NCI-H774 (cell line): ENCODE measurements around the gene PPP1R9B.

Source experiments
- DNase-seq: peaks from one replicate; lab custom pipeline; 2025; lab: John Stamatoyannopoulos, UW

PPP1R9B gene

DNA sequence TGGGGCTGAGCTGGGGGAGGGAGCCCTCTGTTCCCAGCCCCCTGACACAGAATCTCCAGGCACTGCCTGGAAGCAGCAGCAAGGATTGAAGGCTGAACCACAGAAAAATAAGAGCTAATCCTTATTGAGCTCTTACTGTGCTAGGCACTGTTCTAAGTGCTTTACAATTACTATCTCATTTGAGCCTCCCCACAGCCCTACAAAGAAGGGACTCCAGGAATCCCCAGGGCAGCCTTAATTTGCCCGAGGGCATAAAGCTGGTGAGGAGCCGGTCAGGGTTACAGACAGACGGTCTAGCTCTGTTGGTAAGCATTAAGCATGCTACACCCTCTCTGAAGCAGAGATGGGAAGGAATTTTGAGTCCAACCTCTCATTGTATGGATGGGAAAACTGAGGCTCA, 27.5 kb downstream of the PPP1R9B start:
- no peak for DNase-seq

- DNase-seq: no peak
These were observed 29.8 kb downstream of the PPP1R9B start for GRCh38 chr17:50120475-50121253.

GRCh38 chr17:50118828-50119218, 31.7 kb downstream of the PPP1R9B start:
- no peak for DNase-seq

DNA sequence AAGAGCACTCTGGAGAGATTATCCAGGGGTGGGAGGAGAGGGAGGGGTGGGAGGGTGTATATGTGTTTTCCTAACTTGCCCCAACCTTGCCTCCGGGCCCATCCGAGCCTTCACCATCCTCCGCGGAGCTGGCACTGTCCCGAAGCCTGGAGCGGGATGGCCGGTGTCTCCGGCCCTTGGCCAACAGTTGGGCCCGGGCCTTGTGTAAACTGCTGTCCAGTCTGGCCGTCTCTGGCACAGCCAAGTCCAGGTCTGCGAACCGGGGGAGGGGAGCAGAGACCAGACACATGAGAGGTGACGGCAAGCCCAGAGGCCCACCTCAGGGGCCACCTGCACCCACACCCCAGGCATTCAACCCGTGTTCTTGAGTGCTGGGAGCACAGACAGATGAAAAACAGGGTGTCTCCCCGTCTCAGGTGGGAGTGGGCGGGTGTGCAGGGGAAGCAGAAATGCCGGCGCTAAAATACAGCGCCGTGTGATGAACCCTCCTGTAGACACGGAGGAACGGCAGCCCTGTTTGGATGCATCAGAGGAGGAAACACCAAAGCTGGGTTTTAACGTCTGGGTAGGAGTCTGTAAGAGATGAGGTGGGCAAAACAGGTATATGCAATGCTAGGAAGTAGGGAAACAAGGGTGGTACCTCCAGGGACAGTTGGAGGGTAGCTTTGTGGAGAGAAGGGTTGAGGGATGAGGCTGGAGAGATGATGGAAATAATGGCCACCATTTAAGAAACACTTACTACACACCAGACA, 32.2 kb downstream of the PPP1R9B start:
- no peak for DNase-seq

- peak; percentile 84 for DNase-seq
These were observed 33.0 kb downstream of the PPP1R9B start for GRCh38 chr17:50117202-50118051.

DNA sequence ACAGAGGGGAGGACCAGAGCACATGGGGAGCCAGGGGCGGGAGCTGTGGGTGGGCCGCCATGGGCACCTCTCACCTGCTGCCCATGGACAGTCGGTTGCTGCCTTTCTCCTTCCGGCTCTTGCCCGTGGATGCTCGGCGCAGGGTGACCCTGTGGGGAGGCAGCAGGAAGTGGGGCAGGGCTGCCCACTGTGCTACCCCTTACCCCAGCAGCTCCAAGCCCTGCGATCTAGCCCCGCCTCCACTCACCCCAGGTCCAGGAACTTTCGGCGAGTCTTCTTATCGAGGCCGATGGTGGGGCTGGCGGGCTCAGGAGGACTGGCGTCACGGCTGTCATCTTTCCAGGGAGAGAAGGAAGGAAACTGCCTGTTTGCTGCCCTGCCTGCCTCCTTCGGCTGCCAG, 34.7 kb downstream of the PPP1R9B start:
- DNase-seq: no peak

GRCh38 chr17:50114849-50115357, 35.6 kb downstream of the PPP1R9B start:
- peak; percentile 63 for DNase-seq

DNA sequence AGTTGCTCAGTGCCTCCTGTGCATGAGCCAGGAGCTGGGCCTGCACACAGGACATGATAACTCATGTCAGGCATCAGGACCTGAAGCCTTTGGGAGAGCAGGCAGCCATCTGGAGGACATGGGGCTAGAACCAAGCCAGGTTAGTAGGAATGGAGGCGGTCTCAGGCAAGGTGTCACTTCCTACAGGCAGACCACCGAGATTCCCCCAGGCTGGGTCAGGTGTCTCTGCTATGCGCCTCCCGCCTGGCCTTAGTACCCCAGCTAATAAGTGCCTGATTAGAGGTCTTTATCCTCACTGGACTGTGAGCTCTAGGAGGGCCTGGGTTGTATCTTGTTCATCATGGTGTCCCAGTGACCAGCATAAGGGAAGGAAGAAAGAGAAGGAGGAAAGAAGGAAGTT, 36.1 kb downstream of the PPP1R9B start:
- DNase-seq: no peak

DNA sequence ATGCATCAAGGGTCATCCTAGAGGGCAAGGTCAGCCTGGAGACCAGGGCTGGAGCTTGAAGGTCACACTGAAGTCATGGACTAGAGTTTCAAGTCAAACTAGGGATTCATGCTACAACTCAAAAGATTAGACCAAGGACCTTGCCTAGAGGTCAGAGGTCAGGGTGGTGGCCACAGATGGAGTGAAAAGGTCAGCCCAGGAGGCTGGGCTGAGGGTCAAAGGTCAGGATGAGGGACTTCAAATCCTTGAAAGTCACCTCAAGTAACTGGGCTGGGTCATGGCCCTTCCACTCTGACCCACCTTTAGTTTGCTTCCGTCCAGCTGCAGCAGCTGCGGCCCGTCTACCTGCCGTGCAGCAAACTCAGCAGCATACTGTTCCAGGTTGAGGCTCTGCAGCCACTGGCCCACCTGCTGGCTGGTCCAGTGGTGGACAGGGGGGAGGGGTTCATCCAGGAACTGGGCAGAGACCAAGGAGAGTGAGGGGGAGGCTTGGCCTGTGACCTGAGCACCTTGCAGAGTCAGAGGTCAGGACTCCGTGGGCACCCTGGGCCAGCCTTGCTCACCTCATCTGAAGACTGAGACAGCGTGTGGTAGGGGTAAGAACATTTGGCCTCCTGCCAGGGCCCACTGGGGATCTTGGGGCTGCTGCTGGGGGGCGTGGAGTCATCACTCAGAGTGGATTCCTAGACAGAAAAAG, 36.7 kb downstream of the PPP1R9B start:
- no peak for DNase-seq

GRCh38 chr17:50112694-50113093, 37.8 kb downstream of the PPP1R9B start:
- no peak for DNase-seq

DNA sequence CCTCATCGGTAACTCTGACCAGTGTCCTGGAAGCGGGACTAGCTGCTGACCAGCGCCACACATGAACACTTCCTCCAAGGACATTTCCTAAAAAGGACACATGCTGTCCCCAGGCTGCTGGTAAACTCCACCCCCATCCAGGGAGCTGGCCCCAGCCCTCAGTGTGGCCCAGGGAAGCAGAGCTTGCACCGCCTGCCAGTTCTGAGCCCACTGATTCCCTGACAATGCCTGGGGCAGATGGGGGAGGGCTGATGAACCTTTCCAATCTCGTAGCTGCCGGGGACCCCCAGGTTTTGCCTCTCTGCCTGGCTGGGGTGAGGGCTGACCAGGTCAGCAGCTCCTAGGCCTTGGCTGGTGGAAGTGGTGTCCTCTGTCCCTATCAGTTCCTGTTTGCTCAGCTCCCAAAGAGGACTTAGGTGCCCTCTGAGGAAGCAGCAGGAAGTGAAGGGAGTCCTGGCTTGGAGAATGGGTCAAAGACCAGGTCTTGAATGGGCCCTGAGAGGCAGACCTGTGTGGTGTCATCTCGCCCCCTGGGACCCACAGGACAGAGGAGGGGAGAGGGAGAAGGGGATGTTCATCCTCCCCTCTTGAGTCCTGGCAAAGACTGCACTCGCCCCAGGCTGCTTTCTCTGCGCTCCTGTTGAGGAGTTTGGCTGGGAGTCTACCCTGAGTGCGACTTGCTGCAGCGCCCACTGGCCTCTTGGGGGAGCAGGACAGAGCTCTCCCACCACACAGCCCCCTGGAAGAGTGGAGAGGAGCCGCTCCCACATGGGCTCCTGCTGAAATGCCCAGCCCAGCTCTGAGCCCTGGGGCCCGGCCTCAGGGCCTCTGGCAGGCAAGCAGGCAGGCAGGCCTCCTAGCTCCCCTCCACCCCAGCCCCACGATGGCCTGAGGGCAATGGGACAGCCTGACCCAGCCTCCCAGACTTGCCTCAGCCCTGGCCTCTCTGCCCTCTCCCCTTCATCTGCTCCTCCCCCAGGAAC, 38.5 kb downstream of the PPP1R9B start:
- DNase-seq: no peak

- DNase-seq: no peak
These were observed 39.7 kb downstream of the PPP1R9B start for GRCh38 chr17:50110591-50111349.

DNA sequence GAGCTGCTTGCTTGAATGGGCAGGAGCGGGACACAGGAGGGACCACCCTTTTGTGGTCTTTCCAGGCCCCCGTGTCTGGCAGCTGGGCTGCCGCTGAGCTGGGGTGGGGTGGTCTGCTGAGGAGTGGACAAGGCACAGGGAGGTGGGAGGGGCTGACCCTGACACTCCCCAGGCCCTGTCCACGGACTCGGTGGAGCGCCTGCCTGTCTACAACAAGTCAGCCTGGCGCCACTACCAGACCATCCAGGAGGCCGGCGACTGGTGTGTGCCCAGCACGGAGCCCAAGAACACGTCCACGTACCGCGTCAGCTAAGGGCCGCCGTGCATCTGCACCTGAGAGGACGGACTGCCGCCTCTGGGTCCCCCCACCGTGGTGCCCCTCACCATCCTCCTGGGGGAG, 40.7 kb downstream of the PPP1R9B start:
- DNase-seq: no peak

DNA sequence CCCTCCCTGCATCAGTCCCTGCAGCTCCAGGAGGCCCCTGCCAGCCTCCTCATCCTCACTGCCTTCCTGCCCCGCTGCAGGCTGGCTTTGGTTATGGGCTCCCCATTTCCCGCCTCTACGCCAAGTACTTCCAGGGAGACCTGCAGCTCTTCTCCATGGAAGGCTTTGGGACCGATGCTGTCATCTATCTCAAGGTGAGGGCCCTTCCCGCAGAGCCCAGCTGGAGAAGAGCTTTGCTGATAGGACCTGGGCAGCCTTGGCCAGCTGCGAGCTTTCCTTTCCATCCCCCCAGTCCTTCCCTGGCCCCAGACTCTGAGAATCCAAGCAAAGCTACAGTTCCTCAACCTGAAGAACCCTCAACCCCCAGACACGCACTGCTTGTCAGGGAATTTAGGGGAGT, 41.3 kb downstream of the PPP1R9B start:
- DNase-seq: no peak

DNA sequence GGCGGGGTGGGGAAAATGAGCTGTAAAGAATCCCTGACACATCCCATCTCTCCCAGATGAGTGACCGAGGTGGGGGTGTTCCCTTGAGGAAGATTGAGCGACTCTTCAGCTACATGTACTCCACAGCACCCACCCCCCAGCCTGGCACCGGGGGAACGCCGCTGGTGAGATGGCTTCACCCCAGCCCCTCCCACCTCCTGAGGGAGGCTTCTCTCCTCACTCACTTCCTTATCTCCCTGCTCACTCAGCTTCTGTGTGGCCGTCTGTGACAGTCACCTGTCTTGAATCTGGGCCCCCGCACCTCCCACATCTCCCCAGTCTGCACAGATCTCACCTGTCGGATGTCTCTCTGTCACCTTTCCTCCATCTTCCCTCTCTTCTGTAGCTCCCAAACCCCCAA, 41.9 kb downstream of the PPP1R9B start:
- DNase-seq: no peak

- DNase-seq: no peak
These were observed 42.6 kb downstream of the PPP1R9B start for GRCh38 chr17:50107790-50108414.

- DNase-seq: no peak
These were observed 43.9 kb downstream of the PPP1R9B start for GRCh38 chr17:50106393-50107131.

- DNase-seq: no peak
These were observed 44.7 kb downstream of the PPP1R9B start for GRCh38 chr17:50105811-50106210.

DNA sequence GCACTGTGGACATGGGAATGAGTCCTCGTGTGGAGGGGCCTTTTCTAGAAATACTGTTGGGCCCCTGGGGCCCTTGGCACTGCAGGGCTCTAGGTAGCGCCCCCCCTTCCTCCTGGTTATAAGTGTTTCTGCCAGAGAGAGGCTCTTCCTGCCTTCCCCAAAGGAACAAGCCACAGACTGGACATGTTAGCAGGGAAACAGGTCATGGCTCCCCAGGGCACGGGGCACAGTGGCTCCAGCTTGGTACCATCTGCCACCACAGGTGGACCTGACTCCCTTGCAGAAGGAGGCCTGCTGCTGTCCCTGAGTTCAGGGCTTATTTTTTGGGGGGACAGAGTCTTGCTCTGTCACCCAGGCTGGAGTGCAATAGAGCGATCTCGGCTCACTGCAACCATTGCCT, 46.5 kb downstream of the PPP1R9B start:
- no peak for DNase-seq
